NCI-H2227 (cell line): ENCODE data around the gene GALNT18.

Experiments
- DNase-seq: peaks from one replicate; lab custom pipeline; 2025; ENCODE audit not compliant: unreplicated experiment; lab: John Stamatoyannopoulos, UW

The GALNT18 gene

GRCh38 chr11:11624926-11625325 lies 3.1 kb upstream of the GALNT18 start:
- no peak for DNase-seq

- DNase-seq, result no peak
Measured at GRCh38 chr11:11624204-11624603, 2.4 kb upstream of the GALNT18 start.

- DNase-seq, result no peak
Measured at GRCh38 chr11:11622772-11623171, 967 bp upstream of the GALNT18 start.

- no peak for DNase-seq
Measured at GRCh38 chr11:11622340-11622706, 518 bp upstream of the GALNT18 start.

GRCh38 chr11:11620921-11621572 lies 758 bp downstream of the GALNT18 start:
- peak; percentile 51 for DNase-seq

GRCh38 chr11:11620173-11620920 lies 1.5 kb downstream of the GALNT18 start:
- DNase-seq, result peak; percentile 54

GRCh38 chr11:11618973-11619435 lies 2.8 kb downstream of the GALNT18 start:
- DNase-seq, result no peak

GRCh38 chr11:11615086-11615485 lies 6.7 kb downstream of the GALNT18 start:
- no peak for DNase-seq

GRCh38 chr11:11612439-11612838 lies 9.4 kb downstream of the GALNT18 start:
- DNase-seq, result no peak

- DNase-seq, result no peak
Measured at GRCh38 chr11:11611381-11611780, 10.4 kb downstream of the GALNT18 start.

GRCh38 chr11:11608783-11609232 lies 13.0 kb downstream of the GALNT18 start:
- peak; percentile 64 for DNase-seq

- DNase-seq, result no peak
Measured at GRCh38 chr11:11607772-11608171, 14.0 kb downstream of the GALNT18 start.

GRCh38 chr11:11605821-11606450 lies 15.9 kb downstream of the GALNT18 start:
- no peak for DNase-seq

GRCh38 chr11:11605181-11605580 lies 16.6 kb downstream of the GALNT18 start:
- no peak for DNase-seq

- DNase-seq, result no peak
Measured at GRCh38 chr11:11604370-11604990, 17.3 kb downstream of the GALNT18 start.

- no peak for DNase-seq
Measured at GRCh38 chr11:11602011-11602410, 19.8 kb downstream of the GALNT18 start.

- DNase-seq, result no peak
Measured at GRCh38 chr11:11600288-11600687, 21.5 kb downstream of the GALNT18 start.

- no peak for DNase-seq
Measured at GRCh38 chr11:11598243-11598642, 23.6 kb downstream of the GALNT18 start.

- no peak for DNase-seq
Measured at GRCh38 chr11:11594162-11594561, 27.6 kb downstream of the GALNT18 start.

- no peak for DNase-seq
Measured at GRCh38 chr11:11592146-11592684, 29.6 kb downstream of the GALNT18 start.

- DNase-seq, result no peak
Measured at GRCh38 chr11:11589437-11589836, 32.4 kb downstream of the GALNT18 start.
